Activated CD8-positive, alpha-beta T cell treated with anti-CD3 and anti-CD28 coated beads, Interleukin-2, amount 10 ng/mL, durations not matched to agents 7 days and 5 days (primary cell): ENCODE results near the gene MYH9. TPM values are rescaled to one million over a fixed set of nuclear protein-coding genes. Genes with fewer than 3 reads are reported as not detected.

Source experiments
- ATAC-seq: fragments of 150-1000 bp; cut with Tn5 transposase; one replicate; pipeline ENCODE4 v1.10.0; 2021; ENCODE audit warnings: moderate library complexity
- CTCF ChIA-PET: fragments of 350-600 bp; sonication (Branson Sonifier 250); formaldehyde crosslinking; loops from one replicate; lab custom pipeline; 2021; ENCODE audit warnings: antibody characterized with exemption; lab: Charles Lee
- POLR2A ChIA-PET: fragments of 350-600 bp; sonication (Branson Sonifier 250); formaldehyde crosslinking; loops from one replicate; lab custom pipeline; 2021; ENCODE audit warnings: antibody characterized with exemption; lab: Charles Lee
- DNase-seq: peaks from one replicate; pipeline ENCODE4 v3.0.0-alpha.2; 2020
- H3K27ac Mint-ChIP-seq: one replicate; pipeline ENCODE4 v1.8.0; 2021; ENCODE audit warnings: mild to moderate bottlenecking, mixed read lengths
- H3K27me3 Mint-ChIP-seq: one replicate; pipeline ENCODE4 v1.8.0; 2021; ENCODE audit warnings: low read depth, mixed read lengths
- H3K36me3 Mint-ChIP-seq: one replicate; pipeline ENCODE4 v1.8.0; 2021; ENCODE audit warnings: low read depth, mixed read lengths
- H3K4me1 Mint-ChIP-seq: one replicate; pipeline ENCODE4 v1.8.0; 2021; ENCODE audit warnings: low read depth, mixed read lengths
- H3K4me3 Mint-ChIP-seq: one replicate; pipeline ENCODE4 v1.8.0; 2021; ENCODE audit warnings: mild to moderate bottlenecking, mixed read lengths
- H3K9me3 Mint-ChIP-seq: one replicate; pipeline ENCODE4 v1.8.0; 2022; ENCODE audit warnings: mixed read lengths; ENCODE audit not compliant: insufficient read depth
- total RNA-seq, 2 experiments: library from RNA; stranded (reverse); gene quantifications; one replicate each; pipeline ENCODE4 v1.2.3, GENCODE V29; 2021

Gene MYH9
- total RNA-seq, 2 experiments from 2014 or later: 857 to 883 TPM

DNA sequence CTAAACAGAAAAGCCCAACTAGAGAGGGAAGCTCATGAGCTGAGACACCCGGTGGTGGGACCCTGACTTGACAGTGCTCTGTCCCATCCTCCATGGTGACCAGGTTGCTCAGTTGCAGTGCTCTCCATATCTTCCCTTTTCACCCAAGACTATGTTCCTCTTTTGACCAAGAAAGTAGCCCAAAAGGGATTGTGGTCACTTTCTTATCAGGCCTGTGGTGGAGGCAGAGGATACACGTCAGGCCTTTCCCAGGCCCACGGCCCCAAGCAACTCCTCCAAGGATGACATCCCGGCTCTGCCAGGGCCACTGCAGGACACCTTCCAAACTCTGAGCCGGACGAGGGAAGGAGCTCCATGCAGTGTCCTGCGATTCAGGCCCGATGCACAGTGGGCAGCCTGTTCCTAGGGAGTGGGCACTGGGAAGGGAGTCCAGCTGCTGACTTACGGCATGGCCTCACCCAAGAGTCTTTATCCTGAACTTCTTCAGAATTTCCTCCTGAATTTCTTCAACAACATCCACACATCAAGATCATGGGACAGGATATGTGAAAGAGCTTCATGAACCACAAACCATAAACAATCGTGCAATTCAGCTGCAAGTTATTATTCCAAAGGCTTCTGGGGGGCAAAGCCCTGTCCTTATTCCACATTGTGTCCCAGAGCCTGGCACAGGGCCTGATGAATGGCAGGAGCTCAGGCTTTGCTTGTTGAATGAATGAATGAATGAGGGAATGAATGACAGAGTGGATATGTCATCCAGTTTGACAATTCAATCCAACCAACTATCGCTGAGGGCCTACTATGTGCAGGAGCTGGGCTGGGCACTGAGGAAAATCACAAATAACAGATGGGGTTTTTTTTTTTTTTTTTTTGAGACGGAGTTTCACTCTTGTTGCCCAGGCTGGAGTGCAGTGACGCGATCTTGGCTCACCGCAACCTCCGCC, 36.0 kb upstream of the MYH9 start:
- ChIA-PET POLR2A (interaction anchor here (0.6 kb wide), 1 partner anchor 603 kb away, joined by 3 read pairs; no protein-coding TSS in a partner anchor), CTCF (interaction anchor here (1.1 kb wide), 4 partner anchors 9 to 25 kb away, joined by 3 to 5 read pairs (median 4); no protein-coding TSS in a partner anchor)
- Mint-ChIP-seq H3K27ac (no peak overlapping the region), H3K36me3 (no peaks in the 10 kb centered on the region), H3K4me1 (peaks cover 45% of the 10 kb centered on the region), H3K9me3 (no peaks in the 10 kb centered on the region), H3K27me3 (no peaks in the 10 kb centered on the region), H3K4me3 (no peak overlapping the region)
- DNase-seq (no peak), ATAC-seq (no peak)

DNA sequence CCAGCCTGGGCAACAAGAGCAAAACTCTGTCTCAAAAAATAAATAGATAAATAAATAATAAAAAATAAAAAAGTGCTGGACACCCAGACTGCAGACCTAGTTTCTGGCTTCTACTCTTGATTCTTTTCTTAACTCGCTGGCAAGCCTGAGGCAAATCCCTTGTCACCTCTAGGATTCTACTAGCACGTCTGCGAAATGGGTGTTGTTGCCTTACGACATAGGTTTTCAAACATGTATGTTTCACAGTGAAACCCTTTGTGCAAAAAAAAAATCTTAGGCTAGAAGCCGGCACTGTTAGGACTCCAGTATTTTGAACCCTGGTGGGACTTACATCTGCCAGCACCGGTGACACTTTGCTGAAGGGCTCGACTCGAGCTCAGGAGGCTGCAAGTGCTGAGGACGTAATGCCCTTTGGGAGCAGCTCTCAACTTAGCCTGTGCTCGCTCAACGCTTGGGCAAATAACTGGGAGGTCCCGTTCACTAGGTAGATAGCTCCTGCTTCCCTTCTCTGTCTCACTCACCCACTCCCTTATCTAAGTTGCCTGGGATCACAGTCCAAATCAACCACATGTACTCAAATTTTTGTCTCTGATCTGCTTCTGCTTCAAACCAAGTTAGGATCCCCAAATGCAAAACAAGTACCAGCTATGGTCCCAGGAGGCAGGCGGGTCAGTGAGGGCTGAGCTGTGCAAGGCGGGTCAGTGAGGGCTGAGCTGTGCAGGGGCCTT, 34.7 kb upstream of the MYH9 start:
- ChIA-PET CTCF (no interaction called here), POLR2A (interaction anchor here (0.6 kb wide), 1 partner anchor 604 kb away, joined by 3 read pairs; no protein-coding TSS in a partner anchor)
- H3K36me3 Mint-ChIP-seq: no peaks in the 10 kb centered on the region
- H3K27me3 Mint-ChIP-seq: no peaks in the 10 kb centered on the region
- no peak overlapping the region for H3K4me3 Mint-ChIP-seq
- no peak overlapping the region for H3K27ac Mint-ChIP-seq
- no peak for DNase-seq
- ATAC-seq: no peak
- H3K4me1 Mint-ChIP-seq: peaks cover 47% of the 10 kb centered on the region
- H3K9me3 Mint-ChIP-seq: no peaks in the 10 kb centered on the region

- no peak for ATAC-seq
- Mint-ChIP-seq H3K4me3 (peak overlapping the region; percentile 49), H3K27ac (no peak overlapping the region), H3K27me3 (no peaks in the 10 kb centered on the region), H3K9me3 (no peaks in the 10 kb centered on the region), H3K36me3 (no peaks in the 10 kb centered on the region), H3K4me1 (peaks cover 47% of the 10 kb centered on the region)
- ChIA-PET POLR2A (interaction anchor here (1.0 to 1.1 kb wide), 2 partner anchors 9 to 14 kb away, joined by 3 read pairs; no protein-coding TSS in a partner anchor), CTCF (interaction anchor here (1.0 to 1.6 kb wide), 3 partner anchors 12 to 35 kb away, joined by 3 read pairs; no protein-coding TSS in a partner anchor)
- DNase-seq: no peak
Observed at GRCh38 chr22:36419912-36420882, 32.4 kb upstream of the MYH9 start.

- no peaks in the 10 kb centered on the region for H3K27me3 Mint-ChIP-seq
- no peaks in the 10 kb centered on the region for H3K9me3 Mint-ChIP-seq
- H3K36me3 Mint-ChIP-seq: no peaks in the 10 kb centered on the region
- CTCF ChIA-PET: interaction anchor here (1.0 to 1.6 kb wide), 3 partner anchors 13 to 36 kb away, joined by 3 read pairs; no protein-coding TSS in a partner anchor
- H3K4me1 Mint-ChIP-seq: peaks cover 38% of the 10 kb centered on the region
- peak overlapping the region; percentile 49 for H3K4me3 Mint-ChIP-seq
- H3K27ac Mint-ChIP-seq: peak overlapping the region; percentile 79
- DNase-seq: peak; percentile 31
- ATAC-seq: peak; percentile 54
- POLR2A ChIA-PET: no interaction called here
Observed at GRCh38 chr22:36419177-36419911, 31.6 kb upstream of the MYH9 start.

DNA sequence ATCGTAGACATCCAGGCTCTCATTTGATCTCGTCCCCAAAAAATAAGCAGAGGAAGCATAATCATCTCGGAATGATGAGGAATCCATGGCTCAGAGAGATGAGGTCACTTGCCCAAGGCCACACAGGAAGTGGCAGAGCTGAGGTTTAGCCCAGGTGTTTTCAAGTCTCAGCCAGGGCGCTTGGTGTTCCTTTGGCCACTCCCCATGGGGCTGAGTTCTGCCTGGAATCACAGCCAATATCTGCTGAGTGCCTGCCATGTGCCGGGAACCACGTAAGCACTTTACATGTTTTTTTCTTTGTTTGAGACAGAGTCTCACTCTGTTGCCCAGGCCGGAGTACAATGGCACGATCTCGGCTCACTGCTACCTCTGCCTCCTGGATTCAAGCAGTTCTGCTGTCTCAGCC, 29.5 kb upstream of the MYH9 start:
- Mint-ChIP-seq H3K4me3 (no peak overlapping the region), H3K36me3 (no peaks in the 10 kb centered on the region), H3K27me3 (no peaks in the 10 kb centered on the region), H3K27ac (peak overlapping the region; percentile 9), H3K4me1 (peaks cover 37% of the 10 kb centered on the region), H3K9me3 (no peaks in the 10 kb centered on the region)
- ATAC-seq (no peak), DNase-seq (no peak)
- ChIA-PET POLR2A (no interaction called here), CTCF (no interaction called here)

DNA sequence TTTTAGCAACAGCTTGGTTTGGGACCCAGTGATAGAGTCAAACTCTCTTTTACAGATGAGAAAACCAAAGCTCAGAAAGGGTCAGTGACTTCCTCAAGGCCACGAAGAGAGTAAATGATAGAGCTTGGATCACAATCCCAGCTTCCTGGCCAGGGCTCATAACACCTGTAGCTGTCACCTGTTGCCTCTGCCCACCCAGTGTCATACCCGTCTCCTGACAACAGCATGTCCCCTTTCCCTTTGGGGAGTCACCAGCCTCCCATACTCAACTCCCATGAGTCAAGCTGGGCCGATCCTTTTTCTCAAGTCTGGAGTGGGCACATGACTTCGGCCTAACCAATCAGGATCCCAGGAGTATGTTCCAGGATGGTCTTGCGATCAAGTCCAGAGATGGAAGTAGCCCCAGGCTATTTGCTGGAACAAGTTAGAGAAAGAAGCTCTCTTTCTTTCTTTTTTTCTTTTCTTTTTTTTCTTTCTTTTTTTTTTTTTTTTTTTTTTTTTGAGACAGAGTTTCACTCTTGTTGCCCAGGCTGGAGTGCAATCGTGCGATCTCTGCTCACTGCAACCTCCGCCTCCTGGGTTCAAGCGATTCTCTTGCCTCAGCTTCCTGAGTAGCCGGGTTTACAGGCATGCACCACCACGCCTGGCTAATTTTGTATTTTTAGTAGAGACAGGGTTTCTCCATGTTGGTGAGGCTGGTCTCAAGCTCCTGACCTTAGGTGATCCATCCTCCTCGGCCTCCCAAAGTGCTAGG, 27.8 kb upstream of the MYH9 start:
- CTCF ChIA-PET: interaction anchor here (0.6 to 1.3 kb wide), 6 partner anchors 8 to 55 kb away, joined by 3 to 5 read pairs (median 3); no protein-coding TSS in a partner anchor
- Mint-ChIP-seq H3K27ac (no peak overlapping the region), H3K4me3 (no peak overlapping the region), H3K9me3 (no peaks in the 10 kb centered on the region), H3K27me3 (no peaks in the 10 kb centered on the region), H3K36me3 (no peaks in the 10 kb centered on the region), H3K4me1 (peaks cover 39% of the 10 kb centered on the region)
- no peak for ATAC-seq
- POLR2A ChIA-PET: interaction anchor here (0.6 to 1.2 kb wide), 2 partner anchors 29 to 1785 kb away, joined by 3 read pairs; no protein-coding TSS in a partner anchor
- DNase-seq: no peak

GRCh38 chr22:36413022-36413775, 25.4 kb upstream of the MYH9 start:
- ChIA-PET POLR2A (no interaction called here), CTCF (no interaction called here)
- Mint-ChIP-seq H3K4me3 (no peak overlapping the region), H3K27me3 (no peaks in the 10 kb centered on the region), H3K36me3 (no peaks in the 10 kb centered on the region), H3K9me3 (no peaks in the 10 kb centered on the region), H3K4me1 (peaks cover 40% of the 10 kb centered on the region), H3K27ac (no peak overlapping the region)
- no peak for ATAC-seq
- DNase-seq: no peak

DNA sequence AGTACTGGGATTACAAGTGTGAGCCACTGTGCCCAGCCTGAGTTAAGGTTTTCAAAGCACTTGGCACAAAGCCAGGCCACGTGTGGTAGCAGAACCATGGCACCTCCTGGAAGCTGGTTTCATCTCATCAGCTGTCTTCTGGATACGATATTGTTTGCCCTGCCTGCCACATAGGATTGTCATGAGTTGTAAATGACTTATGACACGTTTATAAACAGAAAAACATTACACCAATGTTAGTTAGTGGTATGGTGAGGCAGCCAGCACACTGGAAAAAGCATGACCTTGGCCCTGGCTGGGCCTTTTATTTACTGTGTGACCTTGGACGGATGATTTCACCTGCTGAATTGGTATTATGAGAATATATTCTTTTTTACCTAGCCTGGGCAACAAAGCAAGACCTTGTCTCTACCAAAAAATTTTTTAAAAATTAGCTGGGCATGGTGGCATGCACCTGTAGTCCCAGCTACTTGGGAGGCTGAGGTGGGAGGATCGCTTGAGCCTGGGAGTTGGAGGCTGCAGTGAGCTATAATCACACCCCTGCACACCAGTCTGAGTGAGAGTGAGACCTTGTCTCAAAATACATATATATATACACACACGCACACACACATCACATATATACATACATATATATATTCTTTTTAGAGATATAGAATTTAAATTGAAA, 24.0 kb upstream of the MYH9 start:
- DNase-seq: no peak
- no peak overlapping the region for H3K27ac Mint-ChIP-seq
- CTCF ChIA-PET: no interaction called here
- no peak for ATAC-seq
- no peaks in the 10 kb centered on the region for H3K27me3 Mint-ChIP-seq
- no peaks in the 10 kb centered on the region for H3K36me3 Mint-ChIP-seq
- no peaks in the 10 kb centered on the region for H3K9me3 Mint-ChIP-seq
- no peak overlapping the region for H3K4me3 Mint-ChIP-seq
- H3K4me1 Mint-ChIP-seq: peaks cover 38% of the 10 kb centered on the region
- POLR2A ChIA-PET: interaction anchor here (0.9 to 1.3 kb wide), 2 partner anchors 9 to 80 kb away, joined by 3 to 4 read pairs; no protein-coding TSS in a partner anchor
